ENCODE measurements around the gene TMEM40.

DNA sequence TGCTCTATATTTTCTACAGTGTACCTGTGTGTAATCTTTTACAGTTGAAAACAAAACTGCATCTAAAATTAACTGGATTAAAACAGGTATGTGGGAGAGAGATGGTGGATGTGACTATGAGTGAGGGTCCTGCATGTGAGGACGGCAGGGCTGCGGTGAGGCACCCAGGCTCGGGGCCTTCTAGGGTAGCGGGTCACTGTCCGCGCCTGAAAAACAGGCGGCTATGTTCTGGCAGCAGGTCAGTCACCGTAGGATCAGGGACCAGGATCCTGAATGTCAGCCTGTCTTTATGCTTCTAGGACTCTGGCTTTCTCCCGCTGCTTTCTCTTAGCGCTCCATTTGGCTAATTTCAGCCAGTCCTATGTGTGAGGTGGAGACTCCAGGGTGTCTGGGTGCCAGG is 12.6 kb downstream of the TMEM40 start:
- TF ChIP-seq ARNT (IDR thresholded peaks at IDR 0.05) (no peak), ELF4 (IDR thresholded peaks at IDR 0.05) (no peak)
